PFSK-1 (cell line): ENCODE measurements around the gene CIITA.

Source experiments
- FOXP2 ChIP-seq: optimal IDR thresholded peaks from 2 replicates; pipeline ENCODE3; 2011; ENCODE audit warnings: borderline replicate concordance, control low read depth, inconsistent platforms; ENCODE audit not compliant: insufficient read depth; ENCODE audit errors: extremely low read length, extremely low read depth
- POLR2AphosphoS5 ChIP-seq: IDR thresholded peaks from 2 replicates; pipeline ENCODE4 v1.6.1; 2012; ENCODE audit warnings: low read depth, mild to moderate bottlenecking, control low read depth, low read length, moderate library complexity
- SIN3A ChIP-seq: IDR thresholded peaks from 2 replicates; pipeline ENCODE4 v1.6.1; 2012; ENCODE audit warnings: mild to moderate bottlenecking, low read length, moderate library complexity, borderline replicate concordance; ENCODE audit not compliant: insufficient read depth
- TAF1 ChIP-seq: IDR thresholded peaks from 2 replicates; pipeline ENCODE4 v1.6.1; 2012; ENCODE audit warnings: low read length, control low read depth, borderline replicate concordance; ENCODE audit not compliant: insufficient read depth
- TF ChIP-seq, protein P1 (sequence below), 2 experiments: IDR thresholded peaks; 2 replicates each; pipeline versions ENCODE4 v1.6.1 to v1.8.0; 2011 to 2012; ENCODE audit warnings: low read depth in 2 of 2, low read length in 2 of 2, control low read depth in 1 of 2, inconsistent platforms in 1 of 2, mild to moderate bottlenecking in 1 of 2, moderate library complexity in 1 of 2; ENCODE audit not compliant: insufficient read depth in 1 of 2

Gene CIITA

DNA sequence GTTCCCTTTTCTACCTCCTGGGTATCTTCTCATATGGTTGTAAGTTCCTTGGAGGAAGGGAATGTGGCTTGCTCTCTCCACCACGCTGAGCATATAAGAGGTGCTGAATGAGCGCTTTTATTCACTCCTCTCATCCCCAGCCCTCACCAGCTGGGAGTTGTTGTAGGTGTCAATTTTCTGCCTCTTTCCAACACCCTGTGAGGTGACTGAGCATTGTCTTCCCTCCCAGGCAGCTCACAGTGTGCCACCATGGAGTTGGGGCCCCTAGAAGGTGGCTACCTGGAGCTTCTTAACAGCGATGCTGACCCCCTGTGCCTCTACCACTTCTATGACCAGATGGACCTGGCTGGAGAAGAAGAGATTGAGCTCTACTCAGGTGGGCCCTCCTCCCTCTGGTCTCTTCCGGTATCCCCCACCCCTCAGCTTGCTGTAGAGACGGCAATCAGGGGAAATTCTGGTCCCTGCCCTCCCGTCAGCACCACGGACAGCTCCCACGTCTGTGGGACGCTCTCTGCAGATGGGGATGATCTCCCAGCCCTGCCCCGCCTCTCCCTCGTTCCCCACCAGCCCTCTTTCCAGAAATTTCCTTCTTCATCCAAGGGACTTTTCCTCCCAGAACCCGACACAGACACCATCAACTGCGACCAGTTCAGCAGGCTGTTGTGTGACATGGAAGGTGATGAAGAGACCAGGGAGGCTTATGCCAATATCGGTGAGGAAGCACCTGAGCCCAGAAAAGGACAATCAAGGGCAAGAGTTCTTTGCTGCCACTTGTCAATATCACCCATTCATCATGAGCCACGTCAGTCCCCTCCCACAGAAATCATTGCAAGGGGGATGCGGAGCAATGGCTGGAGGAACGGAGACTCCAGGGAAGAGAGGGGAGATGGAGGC, 18.3 kb downstream of the CIITA start:
- no peak for TF ChIP-seq POLR2AphosphoS5
- TF ChIP-seq, protein P1, sequence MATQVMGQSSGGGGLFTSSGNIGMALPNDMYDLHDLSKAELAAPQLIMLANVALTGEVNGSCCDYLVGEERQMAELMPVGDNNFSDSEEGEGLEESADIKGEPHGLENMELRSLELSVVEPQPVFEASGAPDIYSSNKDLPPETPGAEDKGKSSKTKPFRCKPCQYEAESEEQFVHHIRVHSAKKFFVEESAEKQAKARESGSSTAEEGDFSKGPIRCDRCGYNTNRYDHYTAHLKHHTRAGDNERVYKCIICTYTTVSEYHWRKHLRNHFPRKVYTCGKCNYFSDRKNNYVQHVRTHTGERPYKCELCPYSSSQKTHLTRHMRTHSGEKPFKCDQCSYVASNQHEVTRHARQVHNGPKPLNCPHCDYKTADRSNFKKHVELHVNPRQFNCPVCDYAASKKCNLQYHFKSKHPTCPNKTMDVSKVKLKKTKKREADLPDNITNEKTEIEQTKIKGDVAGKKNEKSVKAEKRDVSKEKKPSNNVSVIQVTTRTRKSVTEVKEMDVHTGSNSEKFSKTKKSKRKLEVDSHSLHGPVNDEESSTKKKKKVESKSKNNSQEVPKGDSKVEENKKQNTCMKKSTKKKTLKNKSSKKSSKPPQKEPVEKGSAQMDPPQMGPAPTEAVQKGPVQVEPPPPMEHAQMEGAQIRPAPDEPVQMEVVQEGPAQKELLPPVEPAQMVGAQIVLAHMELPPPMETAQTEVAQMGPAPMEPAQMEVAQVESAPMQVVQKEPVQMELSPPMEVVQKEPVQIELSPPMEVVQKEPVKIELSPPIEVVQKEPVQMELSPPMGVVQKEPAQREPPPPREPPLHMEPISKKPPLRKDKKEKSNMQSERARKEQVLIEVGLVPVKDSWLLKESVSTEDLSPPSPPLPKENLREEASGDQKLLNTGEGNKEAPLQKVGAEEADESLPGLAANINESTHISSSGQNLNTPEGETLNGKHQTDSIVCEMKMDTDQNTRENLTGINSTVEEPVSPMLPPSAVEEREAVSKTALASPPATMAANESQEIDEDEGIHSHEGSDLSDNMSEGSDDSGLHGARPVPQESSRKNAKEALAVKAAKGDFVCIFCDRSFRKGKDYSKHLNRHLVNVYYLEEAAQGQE (IDR thresholded peaks at IDR 0.05; ENCODE audit: insufficient read depth in 1 of 2, low read depth in 2 of 2, low read length in 2 of 2), result peak; percentile 94 to 96

DNA sequence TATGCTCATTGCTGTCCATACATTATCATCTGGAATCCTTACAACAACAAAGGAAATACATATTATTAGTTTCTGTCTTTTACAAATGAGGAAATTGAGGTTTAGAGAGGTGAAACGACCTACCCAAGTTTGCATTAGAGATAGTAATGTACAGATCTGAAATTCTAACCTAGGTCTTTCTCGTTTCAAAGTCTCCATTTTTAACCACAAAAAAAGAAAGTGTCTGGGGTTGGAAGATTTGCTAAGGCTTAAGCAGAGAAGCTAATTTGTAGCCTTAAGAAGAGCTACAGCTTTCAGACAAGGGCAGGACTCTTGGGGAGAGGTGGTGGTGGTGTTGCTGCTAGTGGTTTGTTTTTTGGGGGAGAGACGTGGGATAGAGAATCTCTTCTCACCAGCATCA, 19.2 kb downstream of the CIITA start:
- no peak for TF ChIP-seq FOXP2
- no peak for TF ChIP-seq POLR2AphosphoS5
- no peak for TF ChIP-seq TAF1
- TF ChIP-seq SIN3A, result no peak
- TF ChIP-seq, protein P1 (IDR thresholded peaks at IDR 0.05; ENCODE audit: insufficient read depth in 1 of 2, low read depth in 2 of 2, low read length in 2 of 2), result no peak

- no peak for TF ChIP-seq SIN3A
- no peak for TF ChIP-seq TAF1
- TF ChIP-seq FOXP2, result no peak
- TF ChIP-seq POLR2AphosphoS5, result no peak
- TF ChIP-seq, protein P1 (IDR thresholded peaks at IDR 0.05; ENCODE audit: insufficient read depth in 1 of 2, low read depth in 2 of 2, low read length in 2 of 2), result no peak
Observed at GRCh38 chr16:10896723-10897122, 19.7 kb downstream of the CIITA start.

DNA sequence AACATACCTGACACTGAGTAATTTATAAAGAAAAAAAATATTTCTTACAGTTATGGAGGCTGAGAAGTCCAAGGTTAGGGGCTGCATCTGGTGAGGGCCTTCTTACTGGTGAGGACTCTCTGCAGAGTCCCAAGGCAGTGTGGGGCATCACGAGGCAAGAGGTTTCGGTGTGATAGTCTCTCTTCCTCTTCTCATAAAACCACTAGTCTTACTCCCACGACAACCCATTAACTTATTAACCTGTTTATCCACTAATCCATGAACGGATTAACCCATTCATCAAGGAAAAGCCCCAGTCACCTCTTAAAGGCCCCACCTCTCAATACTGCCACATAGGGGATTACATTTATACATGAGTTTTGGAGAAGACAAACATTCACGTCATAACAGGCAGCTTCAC, 20.1 kb downstream of the CIITA start:
- no peak for TF ChIP-seq FOXP2
- no peak for TF ChIP-seq SIN3A
- TF ChIP-seq TAF1, result no peak
- TF ChIP-seq, protein P1 (IDR thresholded peaks at IDR 0.05; ENCODE audit: insufficient read depth in 1 of 2, low read depth in 2 of 2, low read length in 2 of 2), result no peak
- TF ChIP-seq POLR2AphosphoS5, result no peak

- TF ChIP-seq POLR2AphosphoS5, result no peak
- TF ChIP-seq, protein P1 (IDR thresholded peaks at IDR 0.05; ENCODE audit: insufficient read depth in 1 of 2, low read depth in 2 of 2, low read length in 2 of 2), result no peak
- TF ChIP-seq TAF1, result no peak
- no peak for TF ChIP-seq FOXP2
- TF ChIP-seq SIN3A, result no peak
Observed at GRCh38 chr16:10902999-10903398, 26.0 kb downstream of the CIITA start.
